ENCODE data around the gene ADCY3. TPM values are rescaled to one million over a fixed set of nuclear protein-coding genes. Genes with fewer than 3 reads are reported as not detected.

The ADCY3 gene
- total and polyA plus RNA-seq, 2 of the 13 experiments (the other 11 are each of a cell fraction or from before 2014, with no cell fraction given), result 0.11 to 0.61 TPM

DNA sequence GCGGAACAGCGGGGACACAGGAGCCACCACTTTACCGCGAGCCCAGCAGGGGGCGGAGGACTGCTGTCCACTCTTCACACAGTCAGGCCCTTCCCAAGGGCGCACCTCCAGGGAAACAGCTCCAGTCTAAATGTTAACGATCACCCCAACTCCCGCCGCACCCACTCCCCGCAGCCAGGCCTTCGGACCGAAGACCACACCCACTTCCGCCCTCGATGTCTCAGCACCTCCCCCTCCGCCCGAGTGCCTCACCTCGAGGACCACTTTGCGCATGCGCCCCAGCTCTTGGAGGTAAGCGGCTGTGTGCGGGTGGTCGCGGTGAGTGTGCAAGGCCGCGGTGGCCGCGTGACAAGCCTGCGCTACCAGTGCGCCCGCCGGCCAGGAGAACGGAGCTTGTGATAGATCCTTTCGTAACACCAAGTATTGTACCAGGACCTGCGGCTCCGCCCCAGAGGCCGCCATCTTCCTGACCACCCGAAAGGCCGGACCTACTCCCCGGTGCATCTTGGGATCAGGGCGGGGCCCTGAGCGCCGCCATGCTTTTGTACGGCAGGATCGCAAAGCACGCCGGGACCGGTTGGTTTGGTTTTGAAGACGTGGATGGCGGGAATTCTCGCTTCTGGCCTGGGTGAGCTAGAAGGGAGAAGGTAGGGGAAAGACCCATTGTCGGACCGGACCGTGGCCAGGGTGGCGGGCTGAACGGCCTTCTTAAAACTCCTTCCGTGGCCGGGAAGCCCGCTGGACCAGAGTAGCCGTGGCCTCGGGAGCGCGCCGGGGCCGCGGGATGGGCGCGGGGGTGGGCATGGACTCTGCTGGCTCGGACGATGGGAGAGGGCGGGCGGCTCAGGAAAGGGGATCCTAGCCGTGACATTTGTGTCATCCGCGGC is 126.9 kb downstream of the ADCY3 start, which contains the start of the genes CENPO and PTRHD1 (continued):
- TF ChIP-seq ZNF782 (CRISPR knock-in tag; IDR thresholded peaks at IDR 0.05; ENCODE audit: borderline replicate concordance) (peak; percentile 91; the same call in 1 of the 2 replicates), TMF1 (CRISPR knock-in tag; IDR thresholded peaks at IDR 0.05; ENCODE audit: low read depth) (peak; percentile 50; the same call in 1 of the 2 replicates), POLR2G (IDR thresholded peaks at IDR 0.05; ENCODE audit: low read depth, low read length) (peak; percentile 98), ZSCAN20 (CRISPR knock-in tag; IDR thresholded peaks at IDR 0.05; ENCODE audit: borderline replicate concordance) (0 out of 2 replicates have a peak, but pooled peaks have one; percentile 52), TCF7L2 (IDR thresholded peaks at IDR 0.05; ENCODE audit: low read depth, low read length) (no peak), ZNF180 (CRISPR knock-in tag; IDR thresholded peaks at IDR 0.05; ENCODE audit: borderline replicate concordance, low read depth) (no peak), ZNF775 (CRISPR knock-in tag; IDR thresholded peaks at IDR 0.05; ENCODE audit: borderline replicate concordance) (peak; percentile 83; the same call in 1 of the 2 replicates), ZNF572 (CRISPR knock-in tag; IDR thresholded peaks at IDR 0.05) (0 out of 2 replicates have a peak, but pooled peaks have one; percentile 86), MYNN (CRISPR knock-in tag; IDR thresholded peaks at IDR 0.05; ENCODE audit: low read depth) (no peak; the same call in 1 of the 2 replicates), RARA (CRISPR knock-in tag; IDR thresholded peaks at IDR 0.05) (no peak), ZNF746 (CRISPR knock-in tag; IDR thresholded peaks at IDR 0.05) (peak; percentile 47; the same call in 1 of the 2 replicates), ZNF619 (CRISPR knock-in tag; IDR thresholded peaks at IDR 0.05) (peak; percentile 98), NFATC3 (CRISPR knock-in tag; IDR thresholded peaks at IDR 0.05) (peak; percentile 3; the same call in 1 of the 2 replicates), ZNF546 (CRISPR knock-in tag; conservative IDR thresholded peaks at IDR 0.05) (peak; percentile 93), ZFP36 (IDR thresholded peaks at IDR 0.05; ENCODE audit: borderline replicate concordance, low read depth, low read length, partially characterized antibody) (peak; percentile 16), SMAD9 (CRISPR knock-in tag; IDR thresholded peaks at IDR 0.05) (no peak), ZBTB8A (CRISPR knock-in tag; IDR thresholded peaks at IDR 0.05; ENCODE audit: borderline replicate concordance, low read depth) (no peak), ZNF446 (CRISPR knock-in tag; IDR thresholded peaks at IDR 0.05) (no peak), ZNF34 (CRISPR knock-in tag; IDR thresholded peaks at IDR 0.05; ENCODE audit: borderline replicate concordance) (peak; percentile 80)
- TF ChIP-seq, protein P1, sequence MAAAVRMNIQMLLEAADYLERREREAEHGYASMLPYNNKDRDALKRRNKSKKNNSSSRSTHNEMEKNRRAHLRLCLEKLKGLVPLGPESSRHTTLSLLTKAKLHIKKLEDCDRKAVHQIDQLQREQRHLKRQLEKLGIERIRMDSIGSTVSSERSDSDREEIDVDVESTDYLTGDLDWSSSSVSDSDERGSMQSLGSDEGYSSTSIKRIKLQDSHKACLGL (CRISPR knock-in tag; IDR thresholded peaks at IDR 0.05), result peak; percentile 91
- TF ChIP-seq, protein P2, sequence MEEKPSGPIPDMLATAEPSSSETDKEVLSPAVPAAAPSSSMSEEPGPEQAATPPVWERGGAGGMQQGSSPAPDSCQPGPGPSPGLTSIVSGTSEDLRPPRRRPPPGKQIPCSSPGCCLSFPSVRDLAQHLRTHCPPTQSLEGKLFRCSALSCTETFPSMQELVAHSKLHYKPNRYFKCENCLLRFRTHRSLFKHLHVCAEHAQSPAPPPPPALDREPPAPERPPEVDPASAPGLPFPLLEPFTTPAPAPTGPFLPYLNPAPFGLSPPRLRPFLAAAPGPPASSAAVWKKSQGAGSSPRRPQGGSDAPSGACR (CRISPR knock-in tag; IDR thresholded peaks at IDR 0.05), result peak; percentile 89
- TF ChIP-seq, protein P3, sequence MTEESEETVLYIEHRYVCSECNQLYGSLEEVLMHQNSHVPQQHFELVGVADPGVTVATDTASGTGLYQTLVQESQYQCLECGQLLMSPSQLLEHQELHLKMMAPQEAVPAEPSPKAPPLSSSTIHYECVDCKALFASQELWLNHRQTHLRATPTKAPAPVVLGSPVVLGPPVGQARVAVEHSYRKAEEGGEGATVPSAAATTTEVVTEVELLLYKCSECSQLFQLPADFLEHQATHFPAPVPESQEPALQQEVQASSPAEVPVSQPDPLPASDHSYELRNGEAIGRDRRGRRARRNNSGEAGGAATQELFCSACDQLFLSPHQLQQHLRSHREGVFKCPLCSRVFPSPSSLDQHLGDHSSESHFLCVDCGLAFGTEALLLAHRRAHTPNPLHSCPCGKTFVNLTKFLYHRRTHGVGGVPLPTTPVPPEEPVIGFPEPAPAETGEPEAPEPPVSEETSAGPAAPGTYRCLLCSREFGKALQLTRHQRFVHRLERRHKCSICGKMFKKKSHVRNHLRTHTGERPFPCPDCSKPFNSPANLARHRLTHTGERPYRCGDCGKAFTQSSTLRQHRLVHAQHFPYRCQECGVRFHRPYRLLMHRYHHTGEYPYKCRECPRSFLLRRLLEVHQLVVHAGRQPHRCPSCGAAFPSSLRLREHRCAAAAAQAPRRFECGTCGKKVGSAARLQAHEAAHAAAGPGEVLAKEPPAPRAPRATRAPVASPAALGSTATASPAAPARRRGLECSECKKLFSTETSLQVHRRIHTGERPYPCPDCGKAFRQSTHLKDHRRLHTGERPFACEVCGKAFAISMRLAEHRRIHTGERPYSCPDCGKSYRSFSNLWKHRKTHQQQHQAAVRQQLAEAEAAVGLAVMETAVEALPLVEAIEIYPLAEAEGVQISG (CRISPR knock-in tag; IDR thresholded peaks at IDR 0.05), result peak; percentile 93
- TF ChIP-seq, protein P4, sequence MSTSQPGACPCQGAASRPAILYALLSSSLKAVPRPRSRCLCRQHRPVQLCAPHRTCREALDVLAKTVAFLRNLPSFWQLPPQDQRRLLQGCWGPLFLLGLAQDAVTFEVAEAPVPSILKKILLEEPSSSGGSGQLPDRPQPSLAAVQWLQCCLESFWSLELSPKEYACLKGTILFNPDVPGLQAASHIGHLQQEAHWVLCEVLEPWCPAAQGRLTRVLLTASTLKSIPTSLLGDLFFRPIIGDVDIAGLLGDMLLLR (CRISPR knock-in tag; IDR thresholded peaks at IDR 0.05), result peak; percentile 86
- TF ChIP-seq, protein P5, sequence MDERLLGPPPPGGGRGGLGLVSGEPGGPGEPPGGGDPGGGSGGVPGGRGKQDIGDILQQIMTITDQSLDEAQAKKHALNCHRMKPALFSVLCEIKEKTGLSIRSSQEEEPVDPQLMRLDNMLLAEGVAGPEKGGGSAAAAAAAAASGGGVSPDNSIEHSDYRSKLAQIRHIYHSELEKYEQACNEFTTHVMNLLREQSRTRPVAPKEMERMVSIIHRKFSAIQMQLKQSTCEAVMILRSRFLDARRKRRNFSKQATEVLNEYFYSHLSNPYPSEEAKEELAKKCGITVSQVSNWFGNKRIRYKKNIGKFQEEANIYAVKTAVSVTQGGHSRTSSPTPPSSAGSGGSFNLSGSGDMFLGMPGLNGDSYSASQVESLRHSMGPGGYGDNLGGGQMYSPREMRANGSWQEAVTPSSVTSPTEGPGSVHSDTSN (CRISPR knock-in tag; IDR thresholded peaks at IDR 0.05), result peak; percentile 53; the same call in 1 of the 2 replicates

Data from HepG2 (cell line).